HepG2 (cell line): ENCODE data around the gene NFKB2. TPM values are rescaled to one million over a fixed set of nuclear protein-coding genes. Genes with fewer than 3 reads are reported as not detected.
A peak's percentile ranks its signal among the peaks of the same experiment; 100 is the strongest.

Source experiments
- CEBPG ChIP-seq: IDR thresholded peaks from 2 replicates; pipeline ENCODE4 v1.6.1; 2016
- ERF ChIP-seq: IDR thresholded peaks from 2 replicates; pipeline ENCODE4 v1.6.1; 2018; ENCODE audit warnings: missing biosample characterization, missing genetic modification reagents
- FOXA3 ChIP-seq: IDR thresholded peaks from 2 replicates; pipeline ENCODE4 v1.6.1; 2016; ENCODE audit warnings: missing genetic modification reagents, missing compliant biosample characterization
- HNRNPLL ChIP-seq: fragments of 200-400 bp; formaldehyde crosslinking; IDR thresholded peaks from 2 replicates; pipeline ENCODE4 v1.6.1; 2017; ENCODE audit warnings: mild to moderate bottlenecking, low read depth, low read length; ENCODE audit not compliant: poor library complexity, severe bottlenecking
- IRF1 ChIP-seq: sonication (generic); formaldehyde crosslinking; IDR thresholded peaks from 2 replicates; pipeline ENCODE4 v1.4.0; 2020; ENCODE audit warnings: low read depth, mild to moderate bottlenecking, missing genetic modification reagents
- MZF1 ChIP-seq: sonication (generic); formaldehyde crosslinking; IDR thresholded peaks from 2 replicates; pipeline ENCODE4 v1.8.1; 2023; ENCODE audit warnings: mild to moderate bottlenecking, missing genetic modification reagents, borderline replicate concordance
- NR3C1 ChIP-seq: sonication (generic); formaldehyde crosslinking; IDR thresholded peaks from 2 replicates; pipeline ENCODE4 v1.4.0; 2020; ENCODE audit warnings: missing genetic modification reagents
- PLRG1 ChIP-seq: fragments of 450-650 bp; conservative IDR thresholded peaks from 2 replicates; pipeline ENCODE4 v1.6.1; 2016
- POLR2AphosphoS5 ChIP-seq: IDR thresholded peaks from 2 replicates; pipeline ENCODE4 v1.6.1; 2012; ENCODE audit warnings: low read depth, low read length
- POLR2G ChIP-seq: fragments of 200-400 bp; formaldehyde crosslinking; IDR thresholded peaks from 2 replicates; pipeline ENCODE4 v1.6.1; 2018; ENCODE audit warnings: mild to moderate bottlenecking, low read depth, low read length, moderate library complexity
- PRDM10 ChIP-seq: sonication (generic); formaldehyde crosslinking; IDR thresholded peaks from 2 replicates; pipeline ENCODE4 v1.4.0; 2020; ENCODE audit warnings: low read depth, missing genetic modification reagents
- RBM22 ChIP-seq: fragments of 200-400 bp; formaldehyde crosslinking; optimal IDR thresholded peaks from 2 replicates; pipeline ENCODE3; 2017; ENCODE audit warnings: mild to moderate bottlenecking, low read length, moderate library complexity
- SP2 ChIP-seq: sonication (generic); formaldehyde crosslinking; IDR thresholded peaks from 2 replicates; pipeline ENCODE4 v1.5.1; 2020; ENCODE audit warnings: mild to moderate bottlenecking, missing genetic modification reagents
- SPEN ChIP-seq: sonication (generic); formaldehyde crosslinking; IDR thresholded peaks from 2 replicates; pipeline ENCODE4 v1.5.1; 2020; ENCODE audit warnings: low read depth, mild to moderate bottlenecking, missing genetic modification reagents
- TEAD3 ChIP-seq: optimal IDR thresholded peaks from 2 replicates; pipeline ENCODE3; 2016; ENCODE audit warnings: borderline replicate concordance
- YY1 ChIP-seq: IDR thresholded peaks from 2 replicates; pipeline ENCODE4 v1.6.1; 2011; ENCODE audit warnings: low read length, low read depth, moderate library complexity, mild to moderate bottlenecking; ENCODE audit not compliant: insufficient read depth, insufficient replicate concordance
- ZBTB14 ChIP-seq: sonication (generic); formaldehyde crosslinking; IDR thresholded peaks from 2 replicates; pipeline ENCODE4 v1.4.0; 2020; ENCODE audit warnings: missing genetic modification reagents
- ZBTB21 ChIP-seq: sonication (generic); formaldehyde crosslinking; IDR thresholded peaks from 2 replicates; pipeline ENCODE4 v1.4.0; 2020; ENCODE audit warnings: missing genetic modification reagents
- ZBTB3 ChIP-seq: sonication (generic); formaldehyde crosslinking; IDR thresholded peaks from 2 replicates; pipeline ENCODE4 v1.4.0; 2020; ENCODE audit warnings: low read depth, mild to moderate bottlenecking, moderate library complexity, missing genetic modification reagents, borderline replicate concordance
- ZBTB38 ChIP-seq: sonication (generic); formaldehyde crosslinking; IDR thresholded peaks from 2 replicates; pipeline ENCODE4 v1.5.1; 2020; ENCODE audit warnings: mild to moderate bottlenecking, missing genetic modification reagents
- ZKSCAN8 ChIP-seq: IDR thresholded peaks from 2 replicates; pipeline ENCODE4 v1.6.1; 2016; ENCODE audit warnings: borderline replicate concordance, missing genetic modification reagents, missing compliant biosample characterization
- ZNF138 ChIP-seq: sonication (generic); formaldehyde crosslinking; IDR thresholded peaks from 2 replicates; pipeline ENCODE4 v1.5.0; 2020; ENCODE audit warnings: mild to moderate bottlenecking, low read depth, missing genetic modification reagents
- ZNF563 ChIP-seq: sonication (generic); formaldehyde crosslinking; IDR thresholded peaks from 2 replicates; pipeline ENCODE4 v1.8.0; 2022; ENCODE audit warnings: mild to moderate bottlenecking, moderate library complexity, missing genetic modification reagents
- ZNF746 ChIP-seq: sonication (generic); formaldehyde crosslinking; IDR thresholded peaks from 2 replicates; pipeline ENCODE4 v1.8.0; 2022; ENCODE audit warnings: mild to moderate bottlenecking, missing genetic modification reagents
- ZNF766 ChIP-seq: sonication (generic); formaldehyde crosslinking; IDR thresholded peaks from 2 replicates; pipeline ENCODE4 v1.5.0; 2020; ENCODE audit warnings: missing genetic modification reagents, borderline replicate concordance
- ZNF768 ChIP-seq: sonication (generic); formaldehyde crosslinking; IDR thresholded peaks from 2 replicates; pipeline ENCODE4 v1.4.0; 2020; ENCODE audit warnings: missing genetic modification reagents
- polyA plus RNA-seq, 8 experiments: library from polyadenylated mRNA; depleted of rRNA in 3 of 8; stranded (reverse) in 7 of 8; unstranded in 1 of 8; fragments of >200 nt; fragmentation: Illumina TruSeq in 4 of 8; extraction: Trizol in 4 of 8; gene quantifications; 2 replicates each; pipeline versions ENCODE4 v1.2.1 to v1.2.3, GENCODE V29; 2011 to 2016; ENCODE audit warnings: low read depth in 4 of 8, missing spikeins in 1 of 8, mixed read lengths in 1 of 8; ENCODE audit not compliant: insufficient read depth in 1 of 8
- total RNA-seq, 5 experiments: library from RNA; depleted of rRNA; stranded (reverse); fragments of >200 nt; fragmentation: Illumina TruSeq; extraction: Trizol; gene quantifications; 2 replicates each; pipeline ENCODE4 v1.2.3, GENCODE V29; 2016; ENCODE audit warnings: low read depth in 1 of 5

The NFKB2 gene
- total and polyA plus RNA-seq, 2 of the 13 experiments (the other 11 are each of a cell fraction or from before 2014, with no cell fraction given) = 7.7 to 12.5 TPM

- TF ChIP-seq HNRNPLL (peak; percentile 59), RBM22 (no peak), YY1 (peak; percentile 46), TEAD3 (CRISPR knock-in tag) (peak; percentile 67), POLR2AphosphoS5 (peak; percentile 61), ZNF768 (CRISPR knock-in tag) (no peak), ZNF746 (CRISPR knock-in tag) (peak; percentile 24; the same call in 1 of the 2 replicates), ZNF563 (CRISPR knock-in tag) (no peak), ERF (CRISPR knock-in tag) (0 out of 2 replicates have a peak, but pooled peaks have one; percentile 44), ZNF138 (CRISPR knock-in tag) (no peak), PLRG1 (no peak), ZBTB14 (CRISPR knock-in tag) (no peak; the same call in 1 of the 2 replicates), CEBPG (CRISPR knock-in tag) (no peak), FOXA3 (CRISPR knock-in tag) (no peak), ZBTB38 (CRISPR knock-in tag) (no peak), ZBTB21 (CRISPR knock-in tag) (no peak), ZKSCAN8 (no peak), PRDM10 (no peak), ZBTB3 (CRISPR knock-in tag) (no peak), MZF1 (CRISPR knock-in tag) (no peak), IRF1 (no peak), SPEN (CRISPR knock-in tag) (peak; percentile 22; the same call in 1 of the 2 replicates), NR3C1 (no peak), ZNF766 (0 out of 2 replicates have a peak, but pooled peaks have one; percentile 43), POLR2G (0 out of 2 replicates have a peak, but pooled peaks have one; percentile 21), SP2 (CRISPR knock-in tag) (peak; percentile 46; the same call in 1 of the 2 replicates)
These were observed at the start of gene NFKB2 (continued) for GRCh38 chr10:102395400-102396316.
